GM12801 (cell line): ENCODE measurements around the gene COL4A1.

Experiments
- CTCF ChIP-seq: IDR thresholded peaks from one replicate; pipeline ENCODE4 v1.5.1; 2011; ENCODE audit warnings: control low read depth; ENCODE audit not compliant: insufficient read length; ENCODE audit errors: extremely low read depth

The COL4A1 gene

DNA sequence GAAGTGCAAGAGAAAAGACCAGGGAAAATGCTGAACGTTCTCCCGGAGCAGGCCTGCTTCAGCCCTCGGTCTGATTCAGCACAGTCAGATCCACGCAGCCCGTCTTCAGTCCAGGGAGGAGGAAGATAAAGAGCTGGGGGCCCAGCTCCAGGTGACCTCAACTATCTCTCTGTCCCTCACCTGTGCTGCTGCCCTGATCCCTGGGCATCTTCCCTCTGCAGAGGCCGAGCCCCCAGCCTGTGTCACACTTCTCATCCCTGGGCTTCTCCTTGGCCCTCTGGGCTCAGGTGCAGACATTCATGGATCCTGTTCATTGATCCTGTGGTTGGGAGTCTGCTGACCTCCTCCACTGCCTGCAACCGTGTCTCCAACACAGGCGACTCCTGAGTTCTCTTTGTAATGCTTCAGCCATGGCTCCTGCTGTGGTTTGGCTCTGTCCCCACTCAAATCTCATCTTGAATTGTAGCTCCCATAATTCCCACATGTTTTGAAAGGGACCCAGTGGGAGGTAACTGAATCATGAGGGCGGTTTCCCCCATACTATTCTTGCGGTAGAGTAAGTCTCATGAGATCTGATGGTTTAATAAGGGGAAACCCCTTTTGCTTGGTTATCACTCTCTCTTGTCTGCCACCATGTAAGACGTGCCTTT, 28.0 kb upstream of the COL4A1 start:
- TF ChIP-seq CTCF = no peak

GRCh38 chr13:110334256-110334655, 27.3 kb upstream of the COL4A1 start:
- no peak for TF ChIP-seq CTCF

DNA sequence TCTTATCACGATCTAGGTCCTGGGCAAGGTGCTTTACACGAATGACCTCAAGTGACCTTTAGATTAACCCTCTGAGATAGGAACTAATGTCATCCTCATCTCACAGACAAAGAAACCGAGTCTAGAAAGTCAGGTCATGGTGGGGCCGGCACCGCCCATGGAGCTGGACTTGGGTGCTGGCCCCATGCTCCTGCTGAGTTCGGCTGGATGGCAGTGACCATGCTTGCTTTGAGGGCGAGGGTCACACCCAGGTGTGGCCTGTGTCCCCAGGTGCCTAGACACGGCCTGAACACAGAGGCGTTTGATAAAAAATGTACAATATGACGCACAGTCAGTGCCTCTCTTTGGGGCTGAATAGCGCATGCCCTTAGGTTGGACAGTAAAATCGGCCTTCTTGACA, 26.9 kb upstream of the COL4A1 start:
- no peak for TF ChIP-seq CTCF

DNA sequence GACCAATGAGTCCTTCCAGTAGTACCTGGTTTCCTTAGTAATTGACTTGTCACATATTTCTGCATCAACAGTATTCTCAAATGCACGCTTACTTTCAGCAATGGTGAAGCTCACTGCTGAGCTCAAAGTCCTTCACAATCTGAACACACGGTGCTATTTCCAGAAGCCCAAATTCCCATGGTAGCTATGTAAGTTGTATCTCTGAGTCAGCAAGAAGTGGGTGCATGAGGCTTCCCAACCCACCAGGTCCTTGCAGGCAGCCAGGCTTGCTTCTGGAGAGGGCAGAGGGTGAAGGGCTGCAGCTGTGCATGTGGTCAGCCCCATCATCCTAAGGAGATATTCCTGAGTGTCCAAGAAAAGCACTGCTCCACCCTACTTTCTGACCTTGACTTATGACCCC, 25.8 kb upstream of the COL4A1 start:
- TF ChIP-seq CTCF = no peak

DNA sequence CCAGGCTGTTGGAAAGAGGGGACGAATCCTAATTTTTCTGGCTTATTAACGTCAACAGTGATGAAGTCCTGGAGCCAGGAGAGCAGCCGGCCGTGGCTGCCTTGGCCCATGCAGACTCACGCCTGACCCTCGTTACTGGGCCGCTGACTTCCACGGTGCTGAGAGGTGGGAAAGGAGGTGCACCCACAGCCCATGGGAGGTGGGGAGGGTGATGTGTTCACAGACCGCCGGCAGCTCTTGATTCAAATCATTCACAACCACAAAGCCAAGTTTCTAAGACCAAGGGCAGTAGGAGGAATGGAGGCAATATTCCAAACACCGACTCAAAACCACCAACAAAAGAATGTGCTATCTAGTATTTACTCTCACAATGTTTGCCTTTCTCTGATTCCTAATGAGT, 24.4 kb upstream of the COL4A1 start:
- TF ChIP-seq CTCF = no peak

DNA sequence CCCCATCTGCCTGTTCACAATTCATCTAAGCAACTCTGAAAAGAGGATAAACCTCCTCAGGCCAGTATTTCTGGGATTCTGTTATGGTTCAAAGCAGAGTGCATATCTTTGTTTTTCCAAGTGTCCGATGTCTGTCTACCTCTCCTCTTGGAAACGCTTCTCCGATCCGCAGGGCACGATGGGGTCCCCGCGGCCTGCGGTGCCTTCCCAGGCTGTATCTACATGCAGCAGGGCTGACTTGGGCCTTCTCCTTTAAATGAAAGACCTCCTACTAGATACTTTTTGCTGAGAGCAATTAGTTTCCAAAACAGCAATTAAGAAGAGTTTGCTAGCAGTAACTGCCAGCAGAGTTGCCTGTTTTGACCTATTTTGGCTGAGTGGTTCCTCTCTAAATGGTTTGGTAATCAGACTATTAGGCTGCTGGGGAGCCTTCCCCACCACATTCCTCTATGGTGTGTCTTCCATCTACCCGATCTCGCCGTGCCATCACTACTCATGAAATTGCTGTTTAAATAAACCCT, 23.6 kb upstream of the COL4A1 start:
- TF ChIP-seq CTCF = no peak

DNA sequence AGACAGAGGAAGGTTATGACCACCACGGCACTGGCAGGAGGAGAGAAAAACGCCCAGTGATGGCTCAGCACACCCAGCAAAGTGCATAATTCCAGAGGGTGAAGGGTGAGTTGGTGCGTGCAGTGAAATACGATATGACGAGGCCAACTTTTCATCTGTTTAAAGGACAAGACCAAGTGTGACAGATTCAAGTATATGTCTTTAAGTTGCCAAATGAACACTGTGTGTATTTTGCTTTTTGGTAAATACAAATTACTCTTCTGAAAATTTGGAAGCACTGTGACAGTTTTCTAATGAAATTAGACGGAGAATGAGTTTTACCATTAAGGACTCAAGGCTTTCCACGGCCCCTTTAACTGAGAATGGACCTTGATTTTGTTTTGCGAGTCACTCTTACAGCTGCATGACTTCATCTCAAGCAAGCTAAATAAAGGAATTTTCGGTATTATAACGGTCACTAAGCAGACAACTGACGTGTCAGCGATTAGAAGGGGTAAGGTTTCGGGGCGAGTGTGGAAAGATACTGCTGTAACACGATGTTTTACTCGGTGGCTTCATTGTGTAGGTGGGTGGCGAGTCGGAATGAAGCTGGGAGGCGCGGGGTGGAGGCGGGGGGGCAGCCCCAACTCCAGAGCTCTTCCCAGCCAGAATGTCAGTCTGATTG, 23.0 kb upstream of the COL4A1 start:
- no peak for TF ChIP-seq CTCF
